ENCODE results near the gene TTK. TPM values are rescaled to one million over a fixed set of nuclear protein-coding genes. Genes with fewer than 3 reads are reported as not detected.

TTK gene
- total RNA-seq (0.79 TPM), polyA plus RNA-seq (ENCODE audit: insufficient read depth, low read depth, low replicate concordance) (0.13 TPM)
- long read RNA-seq, donor 1, partial matches to known transcripts = 0 of 3 reads
- long read RNA-seq, donor 1, other reads (novel, unspliced or antisense) = 0 of 3 reads
- long read RNA-seq, donor 2 = 0 reads
- long read RNA-seq, donor 3, partial matches to known transcripts = 0 of 1 reads
- long read RNA-seq, donor 3, other reads (novel, unspliced or antisense) = 0 of 1 reads
- long read RNA-seq, donor 4 = 0 reads
- long read RNA-seq, donor 5 = 0 reads
- long read RNA-seq, donor 6, partial matches to known transcripts = 0 of 1 reads
- long read RNA-seq, donor 6, other reads (novel, unspliced or antisense) = 0 of 1 reads
- long read RNA-seq, donor 7 = 0 reads
- long read RNA-seq, donor 8, partial matches to known transcripts = 5 of 7 reads
- long read RNA-seq, donor 8, other reads (novel, unspliced or antisense) = 0 of 7 reads
- long read RNA-seq, donor 9 = 0 reads
- long read RNA-seq, donor 10, partial matches to known transcripts = 0 of 1 reads
- long read RNA-seq, donor 10, other reads (novel, unspliced or antisense) = 0 of 1 reads

DNA sequence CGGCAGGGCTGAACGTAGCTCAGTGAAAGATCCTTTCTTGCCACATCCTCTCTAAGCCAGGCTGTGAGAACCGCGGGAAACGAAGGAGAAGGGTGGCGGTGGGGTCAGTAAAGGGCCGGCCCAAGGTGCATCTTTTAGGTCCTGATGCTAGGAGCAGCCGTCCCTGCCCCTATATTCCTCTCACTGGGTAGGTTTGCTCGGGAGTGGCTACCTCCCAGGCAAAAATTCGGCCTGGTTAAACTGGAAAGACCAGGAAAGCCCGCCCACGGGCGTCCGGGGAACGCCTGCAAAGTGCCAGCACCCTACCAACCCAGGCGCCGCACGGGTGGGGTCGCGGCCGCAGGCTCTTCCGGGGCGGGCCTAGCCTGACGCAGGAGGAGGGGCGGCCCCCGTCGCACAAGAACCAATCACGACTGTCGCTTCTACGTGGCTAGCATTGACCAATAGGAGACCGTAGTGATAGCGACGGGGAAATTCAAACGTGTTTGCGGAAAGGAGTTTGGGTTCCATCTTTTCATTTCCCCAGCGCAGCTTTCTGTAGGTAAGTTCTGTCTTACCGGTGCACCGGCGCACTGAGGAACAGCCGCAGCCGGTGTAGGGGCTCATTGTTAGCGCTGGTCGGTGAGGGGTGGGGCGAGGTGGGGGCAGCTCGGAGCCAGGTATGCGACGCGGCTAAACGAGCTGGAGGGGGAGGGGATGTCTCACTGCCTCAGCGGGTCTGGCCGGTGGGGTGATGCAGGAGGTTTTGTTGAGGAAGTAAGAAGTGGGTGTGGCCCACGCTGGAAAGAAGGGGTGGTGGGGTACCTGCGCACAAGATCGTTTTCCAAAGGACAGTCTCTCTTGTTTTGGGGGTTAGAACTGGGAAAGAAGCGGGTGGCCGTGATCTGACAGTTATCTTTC lies at the start of gene TTK:
Gene TTK, plus strand, starts transcription at position 477 of the 900 bp plus-strand sequence. CDS start 1,195 bp downstream, outside the sequence.
- peak within 1 kb of the TSS; percentile 3 to 68 (median 56) for H3K9ac ChIP-seq (ENCODE audit: low read length in 3 of 3)
- intact Hi-C loops (cut with DNase I) = no loop called here
- H3K9me3 ChIP-seq (ENCODE audit: control insufficient read depth in 2 of 3, insufficient read depth in 1 of 3, low read length in 3 of 3) = no peaks in the 10 kb centered on the region
- H3K27me3 ChIP-seq (ENCODE audit: control insufficient read depth, insufficient read depth, low read length) = no peaks in the 10 kb centered on the region
- DNase-seq = peak; percentile 95 to 97 (median 96)
- H3K36me3 ChIP-seq (ENCODE audit: control insufficient read depth in 2 of 3, insufficient read depth in 3 of 3, low read length in 3 of 3) = no peaks in the 10 kb centered on the region
- H3K4me1 ChIP-seq (ENCODE audit: control insufficient read depth in 2 of 3, insufficient read depth in 2 of 3, low read depth in 1 of 3, low read length in 3 of 3) = peaks cover 0 to 6% (median 4%) of the 10 kb centered on the region in 3 donors
- H3K4me3 ChIP-seq (ENCODE audit: low read length in 3 of 3) = peak within 1 kb of the TSS; percentile 68 to 91 (median 79)
- peak; percentile 74 for FAIRE-seq
- TF ChIP-seq, protein P1, sequence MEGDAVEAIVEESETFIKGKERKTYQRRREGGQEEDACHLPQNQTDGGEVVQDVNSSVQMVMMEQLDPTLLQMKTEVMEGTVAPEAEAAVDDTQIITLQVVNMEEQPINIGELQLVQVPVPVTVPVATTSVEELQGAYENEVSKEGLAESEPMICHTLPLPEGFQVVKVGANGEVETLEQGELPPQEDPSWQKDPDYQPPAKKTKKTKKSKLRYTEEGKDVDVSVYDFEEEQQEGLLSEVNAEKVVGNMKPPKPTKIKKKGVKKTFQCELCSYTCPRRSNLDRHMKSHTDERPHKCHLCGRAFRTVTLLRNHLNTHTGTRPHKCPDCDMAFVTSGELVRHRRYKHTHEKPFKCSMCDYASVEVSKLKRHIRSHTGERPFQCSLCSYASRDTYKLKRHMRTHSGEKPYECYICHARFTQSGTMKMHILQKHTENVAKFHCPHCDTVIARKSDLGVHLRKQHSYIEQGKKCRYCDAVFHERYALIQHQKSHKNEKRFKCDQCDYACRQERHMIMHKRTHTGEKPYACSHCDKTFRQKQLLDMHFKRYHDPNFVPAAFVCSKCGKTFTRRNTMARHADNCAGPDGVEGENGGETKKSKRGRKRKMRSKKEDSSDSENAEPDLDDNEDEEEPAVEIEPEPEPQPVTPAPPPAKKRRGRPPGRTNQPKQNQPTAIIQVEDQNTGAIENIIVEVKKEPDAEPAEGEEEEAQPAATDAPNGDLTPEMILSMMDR (IDR thresholded peaks at IDR 0.05; ENCODE audit: borderline replicate concordance, extremely low read depth, insufficient read depth) = no peak
- peak within 1 kb of the TSS; percentile 78 to 82 for H3K27ac ChIP-seq (ENCODE audit: low read depth in 2 of 2, low read length in 2 of 2)

DNA sequence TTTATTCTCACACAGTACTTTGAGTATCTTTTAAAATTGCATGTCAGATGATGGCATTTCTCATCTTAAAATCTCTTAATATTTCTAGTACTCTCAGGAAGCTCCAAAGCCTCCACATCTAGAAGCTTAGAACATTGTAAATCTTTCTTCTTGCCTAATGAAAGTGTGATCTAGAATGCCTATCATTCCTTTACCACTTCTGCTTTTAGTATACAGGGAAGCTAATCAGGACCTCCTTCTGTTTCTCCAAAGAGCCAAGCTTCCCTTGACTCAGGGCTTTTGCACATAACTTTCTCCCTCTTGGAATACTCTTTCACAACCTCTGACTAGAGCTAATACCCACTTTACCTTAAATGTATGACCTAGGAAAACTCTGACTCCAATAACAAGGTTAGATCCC lies 49.6 kb upstream of the TTK start:
- no peaks in the 10 kb centered on the region for H3K9me3 ChIP-seq (ENCODE audit: control insufficient read depth in 2 of 3, insufficient read depth in 1 of 3, low read length in 3 of 3)
- intact Hi-C loops (cut with DNase I) = no loop called here
- H3K27me3 ChIP-seq (ENCODE audit: control insufficient read depth, insufficient read depth, low read length) = no peaks in the 10 kb centered on the region
- TF ChIP-seq, protein P1 (IDR thresholded peaks at IDR 0.05; ENCODE audit: borderline replicate concordance, extremely low read depth, insufficient read depth) = no peak
- H3K9ac ChIP-seq (ENCODE audit: low read length in 3 of 3) = no peak overlapping the region
- no peak for FAIRE-seq
- no peak overlapping the region for H3K4me3 ChIP-seq (ENCODE audit: low read length in 3 of 3)
- no peaks in the 10 kb centered on the region for H3K36me3 ChIP-seq (ENCODE audit: control insufficient read depth in 2 of 3, insufficient read depth in 3 of 3, low read length in 3 of 3)
- no peaks in the 10 kb centered on the region for H3K4me1 ChIP-seq (ENCODE audit: control insufficient read depth in 2 of 3, insufficient read depth in 2 of 3, low read depth in 1 of 3, low read length in 3 of 3)
- H3K27ac ChIP-seq (ENCODE audit: low read depth in 2 of 2, low read length in 2 of 2) = no peak overlapping the region
- no peak for DNase-seq

DNA sequence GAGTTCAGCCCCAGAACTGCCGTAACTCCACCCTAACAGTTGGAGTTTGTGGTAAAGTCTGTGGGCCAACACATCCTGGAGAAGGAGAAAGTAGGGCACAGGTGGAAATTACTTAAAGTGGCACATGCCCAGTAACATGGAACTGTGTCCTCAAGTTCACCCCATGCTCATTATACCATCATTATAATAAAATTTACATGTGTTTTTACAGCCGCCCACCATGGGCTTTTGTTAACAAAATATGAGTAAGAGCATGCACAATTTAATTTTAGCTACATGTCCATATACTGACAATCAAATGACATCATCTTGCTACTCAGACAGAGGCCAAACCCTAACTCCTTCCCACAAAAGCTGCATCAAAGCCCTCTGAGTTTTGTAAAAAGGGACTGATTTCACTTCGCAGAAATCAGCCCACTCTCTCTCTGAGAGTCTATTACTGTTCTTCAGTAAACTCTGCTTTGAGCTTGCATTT lies 39.8 kb upstream of the TTK start:
- intact Hi-C loops (cut with DNase I) = no loop called here
- H3K4me1 ChIP-seq (ENCODE audit: control insufficient read depth in 2 of 3, insufficient read depth in 2 of 3, low read depth in 1 of 3, low read length in 3 of 3) = no peaks in the 10 kb centered on the region
- TF ChIP-seq, protein P1 (IDR thresholded peaks at IDR 0.05; ENCODE audit: borderline replicate concordance, extremely low read depth, insufficient read depth) = no peak
- no peak overlapping the region for H3K9ac ChIP-seq (ENCODE audit: low read length in 3 of 3)
- no peak overlapping the region for H3K4me3 ChIP-seq (ENCODE audit: low read length in 3 of 3)
- H3K9me3 ChIP-seq (ENCODE audit: control insufficient read depth in 2 of 3, insufficient read depth in 1 of 3, low read length in 3 of 3) = peaks cover 0 to 2% (median 0%) of the 10 kb centered on the region in 3 donors
- H3K27me3 ChIP-seq (ENCODE audit: control insufficient read depth, insufficient read depth, low read length) = no peaks in the 10 kb centered on the region
- FAIRE-seq (no peak), DNase-seq (no peak)
- H3K36me3 ChIP-seq (ENCODE audit: control insufficient read depth in 2 of 3, insufficient read depth in 3 of 3, low read length in 3 of 3) = no peaks in the 10 kb centered on the region
- H3K27ac ChIP-seq (ENCODE audit: low read depth in 2 of 2, low read length in 2 of 2) = no peak overlapping the region
